Ovary (tissue), 3 donors: ENCODE measurements around the gene CDH23.

Experiments
- POLR2A ChIP-seq: fragments of 450-650 bp; IDR thresholded peaks from one replicate; pipeline ENCODE4 v1.6.1; 2017; ENCODE audit warnings: antibody characterized with exemption, mild to moderate bottlenecking, moderate library complexity
- TF ChIP-seq, protein P1 (sequence below), 3 donors: fragments of 450-650 bp in 2 of 3; fragments of 200-600 bp in 1 of 3; IDR thresholded peaks; one replicate each; pipeline versions ENCODE4 v1.5.1 to v1.8.0; 2016 to 2022; ENCODE audit warnings: antibody characterized with exemption in 3 of 3, mild to moderate bottlenecking in 1 of 3
- donor health status: DM: no; HTN: no; CAD: no.

DNA sequence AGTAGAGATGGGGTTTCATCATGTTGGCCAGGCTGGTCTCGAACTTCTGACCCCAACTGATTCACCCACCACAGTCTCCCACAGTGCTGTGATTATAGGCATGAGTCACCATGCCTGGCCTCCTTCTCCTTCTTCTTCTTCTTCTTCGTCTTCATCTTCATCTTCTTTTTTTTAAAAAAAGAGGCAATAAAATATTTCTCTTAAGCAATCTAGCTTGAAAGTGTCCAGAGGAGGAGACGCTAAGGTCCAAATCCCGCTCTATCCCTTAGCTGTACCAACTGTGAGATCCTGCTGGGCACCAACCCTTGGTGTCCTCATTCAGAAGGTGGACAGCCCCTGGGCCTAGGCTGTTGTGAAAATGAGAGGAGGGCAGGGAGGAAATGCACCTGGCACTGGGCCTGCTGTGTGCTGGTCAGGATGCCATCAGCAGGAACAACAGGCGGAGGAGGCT lies 468.2 kb downstream of the CDH23 start:
- no peak for TF ChIP-seq POLR2A
- TF ChIP-seq, protein P1, sequence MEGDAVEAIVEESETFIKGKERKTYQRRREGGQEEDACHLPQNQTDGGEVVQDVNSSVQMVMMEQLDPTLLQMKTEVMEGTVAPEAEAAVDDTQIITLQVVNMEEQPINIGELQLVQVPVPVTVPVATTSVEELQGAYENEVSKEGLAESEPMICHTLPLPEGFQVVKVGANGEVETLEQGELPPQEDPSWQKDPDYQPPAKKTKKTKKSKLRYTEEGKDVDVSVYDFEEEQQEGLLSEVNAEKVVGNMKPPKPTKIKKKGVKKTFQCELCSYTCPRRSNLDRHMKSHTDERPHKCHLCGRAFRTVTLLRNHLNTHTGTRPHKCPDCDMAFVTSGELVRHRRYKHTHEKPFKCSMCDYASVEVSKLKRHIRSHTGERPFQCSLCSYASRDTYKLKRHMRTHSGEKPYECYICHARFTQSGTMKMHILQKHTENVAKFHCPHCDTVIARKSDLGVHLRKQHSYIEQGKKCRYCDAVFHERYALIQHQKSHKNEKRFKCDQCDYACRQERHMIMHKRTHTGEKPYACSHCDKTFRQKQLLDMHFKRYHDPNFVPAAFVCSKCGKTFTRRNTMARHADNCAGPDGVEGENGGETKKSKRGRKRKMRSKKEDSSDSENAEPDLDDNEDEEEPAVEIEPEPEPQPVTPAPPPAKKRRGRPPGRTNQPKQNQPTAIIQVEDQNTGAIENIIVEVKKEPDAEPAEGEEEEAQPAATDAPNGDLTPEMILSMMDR (IDR thresholded peaks at IDR 0.05): no peak
